Activated CD4-positive, CD25-positive, alpha-beta regulatory T cell treated with anti-CD3 and anti-CD28 coated beads, Interleukin-2, amount 50 U/mL, for 72 hours (primary cell): ENCODE results near the gene DMAC2.
"Not testable (repeated sequence)": the region's sequence is repeated elsewhere in the genome, so short reads cannot be mapped to it uniquely, and the experiment has no call there.

Experiments used
- DNase-seq: peaks from one replicate; pipeline ENCODE4 v3.0.0; 2021

The DMAC2 gene

GRCh38 chr19:41439441-41440222 lies at the start of gene DMAC2:
TSS of gene DMAC2 (minus strand) at chr19:41439912. CDS start at chr19:41439899, 13 bp downstream.
- DNase-seq: peak; percentile 89

- DNase-seq: not testable (repeated sequence)
Observed at GRCh38 chr19:41486953-41487352, 47.2 kb upstream of the DMAC2 start.

- DNase-seq: no peak
Observed at GRCh38 chr19:41484822-41485221, 45.1 kb upstream of the DMAC2 start.

- no peak for DNase-seq
Observed at GRCh38 chr19:41480336-41480735, 40.6 kb upstream of the DMAC2 start.

- no peak for DNase-seq
Observed at GRCh38 chr19:41479757-41480191, 40.1 kb upstream of the DMAC2 start.

- no peak for DNase-seq
Observed at GRCh38 chr19:41478875-41479756, 39.4 kb upstream of the DMAC2 start.

GRCh38 chr19:41478171-41478570 lies 38.5 kb upstream of the DMAC2 start:
- no peak for DNase-seq

- DNase-seq: no peak
Observed at GRCh38 chr19:41476583-41476982, 36.9 kb upstream of the DMAC2 start.

- not testable (repeated sequence) for DNase-seq
Observed at GRCh38 chr19:41463257-41464256, 23.8 kb upstream of the DMAC2 start.

- no peak for DNase-seq
Observed at GRCh38 chr19:41462497-41462896, 22.8 kb upstream of the DMAC2 start.

- no peak for DNase-seq
Observed at GRCh38 chr19:41457241-41457640, 17.5 kb upstream of the DMAC2 start.

GRCh38 chr19:41456342-41456918 lies 16.7 kb upstream of the DMAC2 start:
- no peak for DNase-seq

- DNase-seq: no peak
Observed at GRCh38 chr19:41455936-41456335, 16.2 kb upstream of the DMAC2 start.

- no peak for DNase-seq
Observed at GRCh38 chr19:41452584-41453275, 13.0 kb upstream of the DMAC2 start.

- DNase-seq: no peak
Observed at GRCh38 chr19:41449865-41450178, 10.1 kb upstream of the DMAC2 start.

- peak; percentile 82 for DNase-seq
Observed at GRCh38 chr19:41449079-41449864, 9.6 kb upstream of the DMAC2 start.

GRCh38 chr19:41447732-41448332 lies 8.1 kb upstream of the DMAC2 start:
- no peak for DNase-seq

- DNase-seq: no peak
Observed at GRCh38 chr19:41445575-41445974, 5.9 kb upstream of the DMAC2 start.

- DNase-seq: no peak
Observed at GRCh38 chr19:41443813-41444455, 4.2 kb upstream of the DMAC2 start.
